ENCODE data around the gene CCDC51. TPM values are rescaled to one million over a fixed set of nuclear protein-coding genes. Genes with fewer than 3 reads are reported as not detected.

The CCDC51 gene
- total RNA-seq, 1 experiment from 2014 or later: 18.9 TPM

DNA sequence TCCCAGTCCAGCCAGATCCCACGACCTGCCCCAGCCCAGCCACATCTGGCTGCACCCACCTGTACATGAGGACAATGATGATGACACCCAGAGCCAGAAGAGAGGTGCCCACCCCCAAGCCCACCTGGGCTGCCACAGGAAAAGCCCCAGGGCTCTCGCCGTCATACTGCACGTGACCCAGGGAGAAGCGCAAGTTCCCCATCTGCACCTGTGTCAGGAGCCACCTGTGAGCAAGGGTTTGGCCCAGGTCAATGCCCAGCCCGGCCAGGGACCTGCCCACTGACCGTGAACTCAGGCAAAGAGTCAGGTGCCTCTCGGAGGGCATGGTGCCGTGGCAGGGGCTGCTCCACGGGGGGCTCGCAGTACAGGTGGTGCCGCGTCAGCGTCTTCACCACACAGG lies 26.3 kb downstream of the CCDC51 start:
- intact Hi-C loops (cut with micrococcal nuclease; ENCODE audit: unreplicated experiment): no loop called here
- Mint-ChIP-seq H3K4me3 (ENCODE audit: low read depth, unreplicated experiment) (no peak overlapping the region), H3K27me3 (ENCODE audit: unreplicated experiment) (no peaks in the 10 kb centered on the region), H3K4me1 (ENCODE audit: low read depth, unreplicated experiment) (no peaks in the 10 kb centered on the region), H3K36me3 (ENCODE audit: insufficient read depth, unreplicated experiment) (peaks cover 74% of the 10 kb centered on the region), H3K27ac (ENCODE audit: unreplicated experiment) (no peak overlapping the region), H3K9me3 (ENCODE audit: low read depth, unreplicated experiment) (no peaks in the 10 kb centered on the region)
- DNase-seq: no peak
- CTCF ChIA-PET: no interaction called here
- TF ChIP-seq, protein P1, sequence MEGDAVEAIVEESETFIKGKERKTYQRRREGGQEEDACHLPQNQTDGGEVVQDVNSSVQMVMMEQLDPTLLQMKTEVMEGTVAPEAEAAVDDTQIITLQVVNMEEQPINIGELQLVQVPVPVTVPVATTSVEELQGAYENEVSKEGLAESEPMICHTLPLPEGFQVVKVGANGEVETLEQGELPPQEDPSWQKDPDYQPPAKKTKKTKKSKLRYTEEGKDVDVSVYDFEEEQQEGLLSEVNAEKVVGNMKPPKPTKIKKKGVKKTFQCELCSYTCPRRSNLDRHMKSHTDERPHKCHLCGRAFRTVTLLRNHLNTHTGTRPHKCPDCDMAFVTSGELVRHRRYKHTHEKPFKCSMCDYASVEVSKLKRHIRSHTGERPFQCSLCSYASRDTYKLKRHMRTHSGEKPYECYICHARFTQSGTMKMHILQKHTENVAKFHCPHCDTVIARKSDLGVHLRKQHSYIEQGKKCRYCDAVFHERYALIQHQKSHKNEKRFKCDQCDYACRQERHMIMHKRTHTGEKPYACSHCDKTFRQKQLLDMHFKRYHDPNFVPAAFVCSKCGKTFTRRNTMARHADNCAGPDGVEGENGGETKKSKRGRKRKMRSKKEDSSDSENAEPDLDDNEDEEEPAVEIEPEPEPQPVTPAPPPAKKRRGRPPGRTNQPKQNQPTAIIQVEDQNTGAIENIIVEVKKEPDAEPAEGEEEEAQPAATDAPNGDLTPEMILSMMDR (IDR thresholded peaks at IDR 0.05; ENCODE audit: unreplicated experiment): no peak
- no TSS peak for BruUV-seq (replicated peaks)

DNA sequence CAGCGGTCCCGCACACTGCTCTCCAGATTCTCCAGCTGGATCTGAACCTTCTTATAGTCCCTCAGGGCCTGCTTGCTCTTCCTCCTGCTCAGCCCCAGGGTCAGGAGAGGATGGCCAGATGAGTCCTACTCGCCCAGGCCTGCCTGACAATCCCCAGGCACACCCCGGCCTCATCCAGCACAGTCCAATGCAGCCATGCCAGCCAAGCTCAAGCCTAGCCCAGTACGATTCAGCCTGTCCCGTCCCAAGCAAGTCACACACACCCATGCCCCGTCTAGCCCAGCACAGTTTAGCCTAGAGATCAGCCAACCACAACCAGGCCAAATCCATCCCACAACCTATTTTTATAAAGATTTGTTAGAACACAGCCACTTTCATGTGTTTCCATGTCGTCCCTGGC lies 26.8 kb downstream of the CCDC51 start:
- TF ChIP-seq, protein P1 (IDR thresholded peaks at IDR 0.05; ENCODE audit: unreplicated experiment): no peak
- no peaks in the 10 kb centered on the region for H3K4me1 Mint-ChIP-seq (ENCODE audit: low read depth, unreplicated experiment)
- DNase-seq: no peak
- no peak overlapping the region for H3K27ac Mint-ChIP-seq (ENCODE audit: unreplicated experiment)
- intact Hi-C loops (cut with micrococcal nuclease; ENCODE audit: unreplicated experiment): no loop called here
- no TSS peak for BruUV-seq (replicated peaks)
- H3K36me3 Mint-ChIP-seq (ENCODE audit: insufficient read depth, unreplicated experiment): peaks cover 68% of the 10 kb centered on the region
- H3K27me3 Mint-ChIP-seq (ENCODE audit: unreplicated experiment): no peaks in the 10 kb centered on the region
- no peaks in the 10 kb centered on the region for H3K9me3 Mint-ChIP-seq (ENCODE audit: low read depth, unreplicated experiment)
- H3K4me3 Mint-ChIP-seq (ENCODE audit: low read depth, unreplicated experiment): no peak overlapping the region
- CTCF ChIA-PET: no interaction called here

DNA sequence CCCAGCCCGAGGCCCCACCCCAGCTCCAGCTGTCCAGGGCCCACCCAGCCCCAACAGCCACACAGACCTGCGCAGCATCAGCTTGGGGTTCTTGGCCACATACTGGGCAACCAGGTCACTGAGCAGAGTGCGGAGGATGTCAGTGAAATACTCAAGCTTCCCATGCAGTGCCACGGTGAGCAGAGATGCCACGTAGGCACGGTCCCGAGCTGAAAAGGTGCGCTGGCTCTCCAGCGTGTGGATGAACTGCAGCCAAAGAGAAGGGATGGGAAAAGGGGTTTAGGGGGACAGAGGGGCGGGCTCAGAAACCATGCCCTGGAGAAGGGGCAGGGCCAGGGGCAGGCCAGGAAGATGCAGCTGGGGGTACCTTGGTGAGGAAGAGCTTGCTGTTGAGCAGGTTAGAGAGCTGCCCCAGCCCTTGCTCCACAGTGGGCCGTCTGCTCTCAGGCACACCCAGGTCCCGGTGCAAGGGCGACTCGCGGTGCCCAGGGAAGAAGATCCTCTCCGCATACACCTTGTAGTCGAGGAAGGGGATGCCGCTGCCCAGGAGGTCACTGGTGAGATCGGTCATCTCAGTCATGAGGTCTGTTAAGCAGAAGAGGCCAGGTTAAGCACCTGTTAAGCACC lies 27.4 kb downstream of the CCDC51 start:
- no peak overlapping the region for H3K4me3 Mint-ChIP-seq (ENCODE audit: low read depth, unreplicated experiment)
- DNase-seq: no peak
- peaks cover 65% of the 10 kb centered on the region for H3K36me3 Mint-ChIP-seq (ENCODE audit: insufficient read depth, unreplicated experiment)
- no peaks in the 10 kb centered on the region for H3K4me1 Mint-ChIP-seq (ENCODE audit: low read depth, unreplicated experiment)
- TSS peak; percentile 13 for BruUV-seq (replicated peaks)
- H3K27ac Mint-ChIP-seq (ENCODE audit: unreplicated experiment): no peak overlapping the region
- H3K27me3 Mint-ChIP-seq (ENCODE audit: unreplicated experiment): no peaks in the 10 kb centered on the region
- CTCF ChIA-PET: no interaction called here
- intact Hi-C loops (cut with micrococcal nuclease; ENCODE audit: unreplicated experiment): no loop called here
- TF ChIP-seq, protein P1 (IDR thresholded peaks at IDR 0.05; ENCODE audit: unreplicated experiment): no peak
- no peaks in the 10 kb centered on the region for H3K9me3 Mint-ChIP-seq (ENCODE audit: low read depth, unreplicated experiment)

DNA sequence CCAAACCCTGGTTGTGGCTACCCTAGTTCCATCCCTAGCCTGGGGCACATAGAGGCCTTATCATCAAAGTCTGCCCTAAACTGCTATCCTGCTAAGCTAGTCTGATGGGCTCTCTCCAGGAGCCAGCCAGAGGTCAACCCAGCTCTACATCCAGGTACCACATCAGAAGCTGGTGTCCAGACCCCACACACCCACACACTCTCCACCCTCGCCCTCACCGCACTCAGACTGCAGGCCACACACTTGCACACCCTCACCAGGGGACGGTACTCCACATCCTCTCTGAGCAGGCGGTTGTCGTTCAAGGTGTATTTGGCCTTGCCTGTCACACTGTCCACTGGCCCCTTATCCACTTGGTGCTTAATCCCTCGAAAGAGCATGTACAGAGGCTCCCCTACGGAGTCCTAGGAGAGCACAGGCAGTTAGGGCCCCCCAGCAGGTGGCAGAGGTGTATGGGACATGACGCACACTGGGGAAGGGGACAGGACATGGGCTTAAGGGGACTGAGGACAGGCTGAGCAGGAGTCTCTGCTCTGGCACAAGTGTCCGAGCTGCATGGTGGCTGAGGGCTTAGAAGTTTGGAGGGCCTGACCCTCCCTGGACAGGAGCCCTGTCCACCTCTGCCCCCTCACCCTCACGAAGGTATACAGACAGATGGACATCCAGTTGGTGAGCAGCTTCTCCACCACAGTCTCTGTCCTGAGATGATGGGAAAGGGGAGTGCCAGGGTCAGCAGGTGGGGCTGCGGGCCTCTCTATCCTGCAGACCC lies 28.1 kb downstream of the CCDC51 start:
- Mint-ChIP-seq H3K4me3 (ENCODE audit: low read depth, unreplicated experiment) (no peak overlapping the region), H3K27ac (ENCODE audit: unreplicated experiment) (no peak overlapping the region), H3K9me3 (ENCODE audit: low read depth, unreplicated experiment) (no peaks in the 10 kb centered on the region), H3K36me3 (ENCODE audit: insufficient read depth, unreplicated experiment) (peaks cover 65% of the 10 kb centered on the region), H3K4me1 (ENCODE audit: low read depth, unreplicated experiment) (no peaks in the 10 kb centered on the region), H3K27me3 (ENCODE audit: unreplicated experiment) (no peaks in the 10 kb centered on the region)
- no peak for DNase-seq
- TF ChIP-seq, protein P1 (IDR thresholded peaks at IDR 0.05; ENCODE audit: unreplicated experiment): no peak
- CTCF ChIA-PET: interaction anchor here (0.8 kb wide), 1 partner anchor 24 kb away, joined by 3 read pairs; no protein-coding TSS in a partner anchor
- no TSS peak for BruUV-seq (replicated peaks)
- intact Hi-C loops (cut with micrococcal nuclease; ENCODE audit: unreplicated experiment): no loop called here

All from Calu3 (cell line).